Trophoblast cell (in vitro differentiated cells and primary cell): ENCODE data around the gene TRAPPC14.

ENCODE experiments used
- DNase-seq, 2 donors: peaks; one replicate each; pipeline ENCODE4 v3.0.0-alpha.2; 2016
- H2AFZ ChIP-seq: 2 replicates; pipeline ENCODE4 v1.6.1; 2013; ENCODE audit warnings: low read length, moderate library complexity, mild to moderate bottlenecking; ENCODE audit not compliant: insufficient read depth, poor library complexity
- H2AK5ac ChIP-seq: 2 replicates; pipeline ENCODE4 v1.6.1; 2013; ENCODE audit warnings: mild to moderate bottlenecking, low read length
- H2BK120ac ChIP-seq: 2 replicates; pipeline ENCODE4 v1.6.1; 2013; ENCODE audit warnings: low read length, mild to moderate bottlenecking, moderate library complexity; ENCODE audit not compliant: insufficient read depth, poor library complexity
- H2BK12ac ChIP-seq: 2 replicates; pipeline ENCODE4 v1.6.1; 2013; ENCODE audit warnings: mild to moderate bottlenecking, low read length, moderate library complexity
- H2BK5ac ChIP-seq: 2 replicates; pipeline ENCODE4 v1.6.1; 2013; ENCODE audit warnings: low read length, low read depth, moderate library complexity, mild to moderate bottlenecking; ENCODE audit not compliant: poor library complexity
- H3K14ac ChIP-seq: 2 replicates; pipeline ENCODE4 v1.6.1; 2013; ENCODE audit warnings: mild to moderate bottlenecking, low read length
- H3K18ac ChIP-seq: 2 replicates; pipeline ENCODE4 v1.6.1; 2013; ENCODE audit warnings: mild to moderate bottlenecking, low read length
- H3K23ac ChIP-seq: 2 replicates; pipeline ENCODE4 v1.6.1; 2013; ENCODE audit warnings: low read length
- H3K27ac ChIP-seq: 2 replicates; pipeline ENCODE4 v1.5.1; 2013; ENCODE audit warnings: low read depth, mild to moderate bottlenecking, inconsistent platforms, low read length, moderate library complexity
- H3K27me3 ChIP-seq: 2 replicates; pipeline ENCODE4 v1.6.1; 2013; ENCODE audit warnings: inconsistent platforms, mild to moderate bottlenecking, low read length, moderate library complexity; ENCODE audit not compliant: insufficient read depth
- H3K36me3 ChIP-seq, 2 experiments: 1 replicate in 1 of 2; 2 replicates in 1 of 2; pipeline ENCODE4 v1.6.1; 2013; ENCODE audit warnings: low read length in 2 of 2, mild to moderate bottlenecking in 2 of 2, moderate library complexity in 1 of 2; ENCODE audit not compliant: insufficient read depth in 2 of 2, control insufficient read depth in 1 of 2
- H3K4ac ChIP-seq: 2 replicates; pipeline ENCODE4 v1.6.1; 2013; ENCODE audit warnings: low read depth, mild to moderate bottlenecking, low read length, moderate library complexity
- H3K4me1 ChIP-seq, 2 experiments: 1 replicate in 1 of 2; 2 replicates in 1 of 2; pipeline ENCODE4 v1.6.1; 2013; ENCODE audit warnings: low read length in 2 of 2, mild to moderate bottlenecking in 2 of 2, moderate library complexity in 1 of 2; ENCODE audit not compliant: insufficient read depth in 2 of 2, control insufficient read depth in 1 of 2
- H3K4me2 ChIP-seq: 2 replicates; pipeline ENCODE4 v1.6.1; 2013; ENCODE audit warnings: inconsistent platforms, mild to moderate bottlenecking, low read length, moderate library complexity
- H3K4me3 ChIP-seq: 2 replicates; pipeline ENCODE4 v1.5.1; 2013; ENCODE audit warnings: mild to moderate bottlenecking, low read depth, low read length, inconsistent platforms
- H3K79me1 ChIP-seq: one replicate; pipeline ENCODE4 v1.6.1; 2013; ENCODE audit warnings: low read length
- H3K79me2 ChIP-seq: 2 replicates; pipeline ENCODE4 v1.6.1; 2013; ENCODE audit warnings: low read length, mild to moderate bottlenecking; ENCODE audit not compliant: control insufficient read depth, insufficient read depth, poor library complexity
- H3K9ac ChIP-seq: 2 replicates; pipeline ENCODE4 v1.6.1; 2013; ENCODE audit warnings: mild to moderate bottlenecking, low read length
- H3K9me3 ChIP-seq: 2 replicates; pipeline ENCODE4 v1.6.1; 2013; ENCODE audit warnings: low read depth, mild to moderate bottlenecking, control low read depth, inconsistent platforms, low read length; ENCODE audit not compliant: insufficient read depth
- H4K12ac ChIP-seq: 2 replicates; pipeline ENCODE4 v1.6.1; 2013; ENCODE audit warnings: low read depth, mild to moderate bottlenecking, low read length, moderate library complexity
- H4K8ac ChIP-seq: 2 replicates; pipeline ENCODE4 v1.6.1; 2013; ENCODE audit warnings: low read depth, mild to moderate bottlenecking, low read length, moderate library complexity
- H4K91ac ChIP-seq: one replicate; pipeline ENCODE4 v1.6.1; 2013; ENCODE audit warnings: low read depth, mild to moderate bottlenecking, low read length, moderate library complexity
- WGBS: extraction: QIAGEN DNeasy Blood & Tissue Kit; methylation state at CpG from one replicate; pipeline ENCODE4 v1.1.7; 2013; ENCODE audit warnings: missing lambda C conversion rate; ENCODE audit not compliant: insufficient read length, insufficient coverage; ENCODE audit errors: extremely low coverage; 5-methylcytosine and 5-hydroxymethylcytosine counted together

TRAPPC14 gene

GRCh38 chr7:100153708-100154535, 4.6 kb downstream of the TRAPPC14 start:
- Histone ChIP-seq H3K18ac (no peak overlapping the region), H3K14ac (no peak overlapping the region), H3K4me2 (no peak overlapping the region), H3K36me3 (peaks cover 36 to 41% of the 10 kb centered on the region in 2 experiments), H3K79me1 (peaks cover 11% of the 10 kb centered on the region), H2BK12ac (no peak overlapping the region), H3K23ac (no peak overlapping the region), H3K4me3 (no peak overlapping the region), H2BK120ac (no peak overlapping the region), H4K12ac (no peak overlapping the region), H3K4ac (no peak overlapping the region), H2AK5ac (no peak overlapping the region), H2AFZ (no peak overlapping the region), H4K91ac (no peak overlapping the region), H3K9me3 (peaks cover 4% of the 10 kb centered on the region), H3K9ac (no peak overlapping the region), H3K27me3 (no peaks in the 10 kb centered on the region), H2BK5ac (no peak overlapping the region), H3K79me2 (peaks cover 9% of the 10 kb centered on the region), H4K8ac (no peak overlapping the region), H3K4me1 (peaks cover 10 to 19% of the 10 kb centered on the region in 2 experiments), H3K27ac (no peak overlapping the region)
- no peak for DNase-seq
- WGBS = no CpG with 5 or more reads among the region's 16 CpGs

GRCh38 chr7:100152937-100153666, 5.4 kb downstream of the TRAPPC14 start:
- H4K91ac ChIP-seq = no peak overlapping the region
- H3K27me3 ChIP-seq = no peaks in the 10 kb centered on the region
- no peak overlapping the region for H3K18ac ChIP-seq
- H2BK120ac ChIP-seq = no peak overlapping the region
- H3K27ac ChIP-seq = no peak overlapping the region
- no peak overlapping the region for H2BK12ac ChIP-seq
- H3K79me1 ChIP-seq = peaks cover 8% of the 10 kb centered on the region
- DNase-seq = no peak
- H3K14ac ChIP-seq = no peak overlapping the region
- peaks cover 13 to 18% of the 10 kb centered on the region in 2 experiments for H3K4me1 ChIP-seq
- no peak overlapping the region for H2AK5ac ChIP-seq
- no peak overlapping the region for H3K4me3 ChIP-seq
- no peak overlapping the region for H3K4me2 ChIP-seq
- peaks cover 4% of the 10 kb centered on the region for H3K9me3 ChIP-seq
- no peak overlapping the region for H4K12ac ChIP-seq
- H2BK5ac ChIP-seq = no peak overlapping the region
- no peak overlapping the region for H3K9ac ChIP-seq
- H2AFZ ChIP-seq = no peak overlapping the region
- H3K36me3 ChIP-seq = peaks cover 36 to 41% of the 10 kb centered on the region in 2 experiments
- H3K23ac ChIP-seq = no peak overlapping the region
- no CpG with 5 or more reads among the region's 18 CpGs for WGBS
- no peak overlapping the region for H3K4ac ChIP-seq
- H3K79me2 ChIP-seq = peaks cover 6% of the 10 kb centered on the region
- no peak overlapping the region for H4K8ac ChIP-seq

GRCh38 chr7:100152404-100152803, 6.1 kb downstream of the TRAPPC14 start:
- Histone ChIP-seq H4K91ac (no peak overlapping the region), H3K27me3 (no peaks in the 10 kb centered on the region), H3K79me1 (peaks cover 6% of the 10 kb centered on the region), H4K8ac (no peak overlapping the region), H3K9me3 (peaks cover 4% of the 10 kb centered on the region), H2BK12ac (no peak overlapping the region), H3K23ac (no peak overlapping the region), H3K4me3 (no peak overlapping the region), H3K4ac (no peak overlapping the region), H3K27ac (no peak overlapping the region), H3K79me2 (peaks cover 6% of the 10 kb centered on the region), H3K4me2 (no peak overlapping the region), H2BK120ac (no peak overlapping the region), H2BK5ac (no peak overlapping the region), H3K14ac (no peak overlapping the region), H2AFZ (no peak overlapping the region), H3K36me3 (peaks cover 36 to 41% of the 10 kb centered on the region in 2 experiments), H3K9ac (no peak overlapping the region), H3K4me1 (peaks cover 11 to 14% of the 10 kb centered on the region in 2 experiments), H2AK5ac (no peak overlapping the region), H4K12ac (no peak overlapping the region), H3K18ac (no peak overlapping the region)
- DNase-seq = no peak

GRCh38 chr7:100148559-100149328, 9.8 kb downstream of the TRAPPC14 start, which contains the start of gene LAMTOR4:
Gene LAMTOR4 (plus strand): TSS chr7:100148918. CDS start chr7:100148973, 55 bp downstream.
- Histone ChIP-seq H4K8ac (peak within 1 kb of the TSS; percentile 97), H3K4ac (peak within 1 kb of the TSS; percentile 66), H2AK5ac (peak within 1 kb of the TSS; percentile 18), H2AFZ (peak within 1 kb of the TSS; percentile 86), H3K4me3 (peak within 1 kb of the TSS; percentile 84), H4K12ac (peak within 1 kb of the TSS; percentile 78), H3K79me1 (peaks cover 6% of the 10 kb centered on the region), H3K4me2 (peak within 1 kb of the TSS; percentile 94), H4K91ac (peak within 1 kb of the TSS; percentile 54), H2BK120ac (peak within 1 kb of the TSS; percentile 28), H3K9ac (peak within 1 kb of the TSS; percentile 93), H3K14ac (peak within 1 kb of the TSS; percentile 83), H3K4me1 (peaks cover 5% of the 10 kb centered on the region in 2 experiments), H2BK12ac (no peak within 1 kb of the TSS), H3K36me3 (peaks cover 6 to 9% of the 10 kb centered on the region in 2 experiments), H3K23ac (no peak within 1 kb of the TSS), H3K27ac (peak within 1 kb of the TSS; percentile 14), H3K9me3 (no peaks in the 10 kb centered on the region), H3K79me2 (peaks cover 6% of the 10 kb centered on the region), H3K27me3 (no peaks in the 10 kb centered on the region), H2BK5ac (peak within 1 kb of the TSS; percentile 49), H3K18ac (peak within 1 kb of the TSS; percentile 92)
- no CpG with 5 or more reads among the region's 46 CpGs for WGBS
- peak; percentile 100 for DNase-seq
